Calu3 (cell line): ENCODE data around the gene GPATCH2. TPM values are rescaled to one million over a fixed set of nuclear protein-coding genes. Genes with fewer than 3 reads are reported as not detected.

Experiments
- BruUV-seq: library from RNA; stranded (reverse); fragments of 400-500 nt; replicated peaks from 2 replicates; lab custom pipeline; 2021; lab: Mats Ljungman, UMichigan
- CTCF ChIA-PET: fragments of 300-600 bp; sonication (Branson Sonifier 250); formaldehyde crosslinking; loops from one replicate; lab custom pipeline; 2022; ENCODE audit warnings: antibody characterized with exemption; lab: Charles Lee
- DNase-seq: peaks from one replicate; pipeline ENCODE4 v3.0.0; 2022
- H3K27ac Mint-ChIP-seq: one replicate; pipeline ENCODE4 v1.8.0; 2022; ENCODE audit warnings: mixed read lengths; ENCODE audit not compliant: unreplicated experiment
- H3K27me3 Mint-ChIP-seq: one replicate; pipeline ENCODE4 v1.8.0; 2022; ENCODE audit warnings: mixed read lengths; ENCODE audit not compliant: unreplicated experiment
- H3K36me3 Mint-ChIP-seq: one replicate; pipeline ENCODE4 v1.8.0; 2022; ENCODE audit warnings: mild to moderate bottlenecking, moderate library complexity, mixed read lengths; ENCODE audit not compliant: insufficient read depth, unreplicated experiment
- H3K4me1 Mint-ChIP-seq: one replicate; pipeline ENCODE4 v1.8.0; 2022; ENCODE audit warnings: mild to moderate bottlenecking, low read depth, mixed read lengths; ENCODE audit not compliant: unreplicated experiment
- H3K4me3 Mint-ChIP-seq: one replicate; pipeline ENCODE4 v1.8.0; 2022; ENCODE audit warnings: mild to moderate bottlenecking, low read depth, moderate library complexity, mixed read lengths; ENCODE audit not compliant: unreplicated experiment
- H3K9me3 Mint-ChIP-seq: one replicate; pipeline ENCODE4 v1.8.0; 2022; ENCODE audit warnings: low read depth, mixed read lengths; ENCODE audit not compliant: unreplicated experiment
- CTCF ChIP-seq: fragments of 200-600 bp; IDR thresholded peaks from one replicate; pipeline ENCODE4 v1.8.0; 2022; ENCODE audit warnings: antibody characterized with exemption; ENCODE audit not compliant: unreplicated experiment
- intact Hi-C: fragments of 100-400 bp; cut with micrococcal nuclease; formaldehyde crosslinking; loops from one replicate; pipeline ENCODE4 v1.10.0; 2022; ENCODE audit not compliant: unreplicated experiment
- total RNA-seq: library from RNA; stranded (reverse); gene quantifications from 2 replicates; pipeline ENCODE4 v1.2.3, GENCODE V29; 2022

Gene GPATCH2
- total RNA-seq, 1 experiment from 2014 or later = 22.4 TPM

GRCh38 chr1:217605390-217605789 is 25.5 kb downstream of the GPATCH2 start:
- no peak for TF ChIP-seq CTCF
- H3K27me3 Mint-ChIP-seq = no peaks in the 10 kb centered on the region
- H3K4me1 Mint-ChIP-seq = no peaks in the 10 kb centered on the region
- no peaks in the 10 kb centered on the region for H3K36me3 Mint-ChIP-seq
- BruUV-seq = no TSS peak
- H3K27ac Mint-ChIP-seq = no peak overlapping the region
- CTCF ChIA-PET = no interaction called here
- no peak overlapping the region for H3K4me3 Mint-ChIP-seq
- intact Hi-C loops = no loop called here
- H3K9me3 Mint-ChIP-seq = no peaks in the 10 kb centered on the region
- no peak for DNase-seq

GRCh38 chr1:217602380-217602779 is 28.5 kb downstream of the GPATCH2 start:
- intact Hi-C loops = no loop called here
- H3K27me3 Mint-ChIP-seq = no peaks in the 10 kb centered on the region

GRCh38 chr1:217599154-217599553 is 31.7 kb downstream of the GPATCH2 start:
- Mint-ChIP-seq H3K36me3 (no peaks in the 10 kb centered on the region), H3K4me1 (no peaks in the 10 kb centered on the region), H3K4me3 (no peak overlapping the region), H3K9me3 (no peaks in the 10 kb centered on the region), H3K27ac (no peak overlapping the region), H3K27me3 (no peaks in the 10 kb centered on the region)
- TF ChIP-seq CTCF = no peak
- no TSS peak for BruUV-seq
- no peak for DNase-seq
- intact Hi-C loops = no loop called here
- CTCF ChIA-PET = no interaction called here

More at GRCh38 chr1:217602380-217602779, 28.5 kb downstream of the GPATCH2 start:
- no TSS peak for BruUV-seq
- Mint-ChIP-seq H3K9me3 (no peaks in the 10 kb centered on the region), H3K27ac (no peak overlapping the region), H3K36me3 (no peaks in the 10 kb centered on the region), H3K4me1 (no peaks in the 10 kb centered on the region), H3K4me3 (no peak overlapping the region)
- no peak for TF ChIP-seq CTCF
- no peak for DNase-seq
- CTCF ChIA-PET = interaction anchor here (0.6 kb wide), 1 partner anchor 68 kb away, joined by 4 read pairs; no protein-coding TSS in a partner anchor

GRCh38 chr1:217590598-217590997 is 40.3 kb downstream of the GPATCH2 start:
- H3K4me1 Mint-ChIP-seq = no peaks in the 10 kb centered on the region
- no peak overlapping the region for H3K4me3 Mint-ChIP-seq
- no TSS peak for BruUV-seq
- intact Hi-C loops = no loop called here
- H3K27ac Mint-ChIP-seq = no peak overlapping the region
- TF ChIP-seq CTCF = no peak
- H3K36me3 Mint-ChIP-seq = no peaks in the 10 kb centered on the region
- no peaks in the 10 kb centered on the region for H3K27me3 Mint-ChIP-seq
- H3K9me3 Mint-ChIP-seq = no peaks in the 10 kb centered on the region
- no peak for DNase-seq
- CTCF ChIA-PET = no interaction called here
